Cardiac septum (tissue), 1 donor: ENCODE measurements around the gene PPP1R12C. TPM values are rescaled to one million over a fixed set of nuclear protein-coding genes. Genes with fewer than 3 reads are reported as not detected.
"Not testable (repeated sequence)": the region's sequence is repeated elsewhere in the genome, so short reads cannot be mapped to it uniquely, and the experiment has no call there.

Experiments used
- DNase-seq: peaks from one replicate; pipeline ENCODE4 v3.0.0-alpha.2; 2020; ENCODE audit warnings: low spot score
- intact Hi-C: fragments of 100-400 bp; cut with DNase I; formaldehyde crosslinking; loops from one replicate; pipeline ENCODE4 v1.14.0; 2022
- total RNA-seq: library from RNA; stranded (reverse); fragmentation: NEBNext Ultra II Directional; extraction: Animal tissue kit (Norgen Biotek cat#: 25700); gene quantifications from one replicate; pipeline ENCODE4 v1.2.1, GENCODE V29; 2021
- donor health status: DM: no; HTN: no; CAD: no.

PPP1R12C gene
- total RNA-seq, 1 donor from 2014 or later = 215 TPM

DNA sequence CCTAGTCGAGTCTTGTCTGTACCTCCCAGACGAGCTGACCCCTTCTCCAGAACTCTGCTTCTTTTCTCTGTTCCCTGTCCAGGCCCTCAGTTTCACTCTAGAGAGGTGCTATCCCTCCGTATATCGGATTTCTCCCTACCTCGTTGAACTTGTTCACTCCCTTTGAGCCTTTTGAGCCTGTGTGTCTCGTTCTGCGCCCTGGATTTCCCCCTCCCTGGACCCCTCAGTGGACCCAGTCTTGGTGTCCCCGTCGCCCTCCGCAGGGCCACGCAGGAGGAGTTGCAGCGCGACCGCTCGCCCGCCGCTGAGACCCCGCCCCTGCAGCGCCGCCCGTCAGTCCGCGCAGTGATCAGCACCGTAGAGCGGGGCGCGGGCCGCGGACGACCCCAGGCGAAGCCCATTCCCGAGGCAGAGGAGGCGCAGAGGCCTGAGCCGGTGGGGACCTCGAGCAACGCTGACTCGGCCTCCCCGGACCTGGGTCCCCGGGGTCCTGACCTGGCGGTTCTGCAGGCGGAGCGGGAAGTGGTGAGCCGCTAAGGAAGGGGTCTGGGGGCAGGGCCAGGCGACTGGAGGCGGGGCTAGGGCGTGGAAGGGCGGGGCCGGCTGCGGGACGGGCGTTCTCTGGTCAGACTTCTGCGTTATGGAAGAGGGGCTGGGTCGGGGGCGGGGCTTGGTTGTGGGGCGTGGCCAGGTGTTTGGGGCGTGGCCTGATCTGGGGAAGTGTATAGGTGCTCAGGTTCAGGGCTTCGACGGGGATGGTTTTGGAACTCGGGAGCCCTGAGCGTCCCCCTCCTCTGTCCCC is 36.3 kb downstream of the PPP1R12C start:
- intact Hi-C loops = no loop called here
- DNase-seq = peak; percentile 87

DNA sequence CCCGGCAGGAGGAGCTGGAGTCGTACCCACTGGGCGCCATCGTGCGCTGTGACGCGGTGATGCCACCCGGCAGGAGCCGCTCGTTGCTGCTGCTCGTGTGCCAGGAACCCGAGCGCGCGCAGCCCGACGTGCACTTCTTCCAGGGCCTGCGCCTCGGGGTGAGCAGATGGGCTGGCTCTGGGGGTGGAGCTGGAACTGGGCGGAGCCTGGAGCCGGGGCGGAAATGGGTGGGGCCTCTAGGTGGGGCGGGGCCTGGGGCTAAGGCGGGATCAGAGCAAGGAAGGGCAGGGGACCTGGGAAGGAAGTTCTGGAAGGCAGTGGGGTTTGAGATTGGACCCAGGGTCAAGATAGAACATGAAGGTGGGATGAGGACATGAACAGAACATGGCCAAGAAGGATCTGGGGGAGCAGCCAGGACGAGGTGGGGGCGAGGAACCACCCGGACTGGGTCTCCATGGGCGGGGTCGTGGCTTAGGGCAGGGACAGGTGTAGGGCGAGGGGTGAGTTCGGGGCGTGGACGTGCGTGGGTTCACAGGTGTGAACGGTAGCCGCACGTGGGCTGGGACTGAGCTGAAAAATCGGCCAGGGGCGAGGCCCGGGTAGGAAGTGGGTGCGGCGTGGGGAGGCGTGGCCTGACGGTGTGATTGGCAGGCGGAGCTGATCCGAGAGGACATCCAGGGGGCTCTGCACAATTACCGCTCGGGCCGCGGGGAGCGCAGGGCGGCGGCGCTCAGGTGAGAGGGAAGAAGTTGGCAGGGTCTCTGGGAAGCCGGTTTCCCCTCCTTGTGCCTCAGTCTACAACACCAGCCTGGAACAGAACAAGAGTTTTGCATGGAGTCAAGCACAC is 37.1 kb downstream of the PPP1R12C start:
- intact Hi-C loops = no loop called here
- peak; percentile 85 for DNase-seq

DNA sequence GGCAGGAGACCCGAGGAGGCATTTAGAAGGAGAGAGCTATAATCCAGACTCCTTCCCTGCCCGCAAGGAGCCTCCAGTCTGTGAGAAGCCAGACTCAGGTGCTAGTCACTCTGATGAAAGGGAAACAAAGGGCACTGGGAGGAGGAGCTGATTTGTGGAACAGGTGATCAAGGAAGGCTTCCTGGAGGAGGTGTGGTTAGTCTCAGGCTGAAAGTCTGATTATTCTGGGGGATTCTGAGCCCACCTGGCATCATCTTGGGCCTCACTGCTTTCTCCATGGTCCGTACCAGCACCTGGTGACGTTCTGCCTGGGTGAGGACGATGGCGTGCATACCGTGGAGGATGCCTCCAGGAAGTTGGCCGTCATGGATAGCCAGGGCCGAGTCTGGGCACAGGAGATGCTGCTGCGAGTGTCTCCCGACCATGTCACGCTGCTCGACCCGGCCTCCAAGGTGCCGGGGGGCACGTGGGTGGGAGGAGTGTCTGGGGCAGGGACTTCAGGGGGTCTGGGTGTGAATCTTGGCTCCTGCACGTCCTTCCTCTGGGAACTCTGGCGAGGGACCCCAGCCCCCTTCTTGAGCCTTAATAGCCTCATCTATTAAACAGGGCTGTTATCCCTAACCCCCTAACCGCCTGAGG is 37.9 kb downstream of the PPP1R12C start:
- DNase-seq = no peak
- intact Hi-C loops = no loop called here

DNA sequence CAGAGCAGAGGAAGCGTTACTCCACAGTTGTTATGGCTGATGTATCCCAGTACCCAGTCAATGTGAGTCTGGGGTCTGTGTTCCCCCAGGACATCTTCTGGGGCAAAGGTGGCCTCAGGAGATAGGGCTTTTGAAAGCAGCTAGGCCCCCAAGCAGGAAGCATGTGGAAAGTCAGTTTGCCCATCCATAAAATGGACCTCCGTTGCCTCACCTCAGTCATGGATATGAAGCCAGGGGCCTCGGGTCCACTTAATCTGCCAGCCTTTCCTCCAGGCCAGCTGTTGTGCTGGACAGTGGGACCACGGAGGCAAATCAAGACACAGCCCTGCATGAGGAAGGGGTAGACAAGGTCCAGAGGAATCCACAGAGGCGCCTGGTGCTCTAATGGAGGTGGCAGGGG is 38.4 kb downstream of the PPP1R12C start:
- DNase-seq = no peak
- intact Hi-C loops = no loop called here

DNA sequence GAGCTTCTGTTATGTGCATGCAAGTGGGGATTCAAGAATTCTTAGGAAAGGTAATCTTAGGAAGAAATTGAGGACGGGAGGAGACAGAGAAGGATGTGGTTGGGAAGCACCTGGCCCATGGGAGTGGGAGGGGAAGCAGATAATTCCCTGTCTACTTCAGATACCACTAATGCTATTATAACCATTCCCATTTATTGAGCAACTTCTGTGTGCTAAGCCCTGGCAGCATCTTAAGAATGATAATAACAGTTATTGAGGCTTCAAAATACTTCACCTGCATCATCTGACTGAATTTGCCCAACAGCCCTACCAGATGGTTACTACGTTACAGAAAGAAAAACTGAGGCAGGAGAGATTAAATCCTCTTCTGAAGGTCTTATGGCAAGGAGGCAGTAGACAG is 40.3 kb downstream of the PPP1R12C start:
- no peak for DNase-seq
- intact Hi-C loops = no loop called here

DNA sequence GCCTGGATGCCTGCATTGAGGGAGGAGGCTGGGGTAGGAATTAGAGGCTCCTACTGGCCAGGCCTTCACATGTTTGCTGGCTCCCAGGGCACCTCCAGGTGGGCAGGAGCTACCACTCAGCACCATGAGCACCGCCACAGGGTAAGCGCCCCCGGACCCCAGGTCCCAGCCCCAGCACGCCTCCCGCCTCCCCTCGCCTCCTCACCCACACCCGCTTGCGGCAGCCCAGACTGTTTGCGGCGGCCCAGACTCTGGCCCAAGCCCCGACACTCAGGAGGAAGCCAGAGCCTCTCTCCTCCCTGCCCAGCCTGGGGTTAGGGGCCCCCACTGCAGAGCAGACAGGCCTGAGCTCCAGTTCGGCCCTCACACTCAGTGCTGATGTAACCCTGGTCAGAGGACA is 41.1 kb downstream of the PPP1R12C start:
- intact Hi-C loops = no loop called here
- no peak for DNase-seq

DNA sequence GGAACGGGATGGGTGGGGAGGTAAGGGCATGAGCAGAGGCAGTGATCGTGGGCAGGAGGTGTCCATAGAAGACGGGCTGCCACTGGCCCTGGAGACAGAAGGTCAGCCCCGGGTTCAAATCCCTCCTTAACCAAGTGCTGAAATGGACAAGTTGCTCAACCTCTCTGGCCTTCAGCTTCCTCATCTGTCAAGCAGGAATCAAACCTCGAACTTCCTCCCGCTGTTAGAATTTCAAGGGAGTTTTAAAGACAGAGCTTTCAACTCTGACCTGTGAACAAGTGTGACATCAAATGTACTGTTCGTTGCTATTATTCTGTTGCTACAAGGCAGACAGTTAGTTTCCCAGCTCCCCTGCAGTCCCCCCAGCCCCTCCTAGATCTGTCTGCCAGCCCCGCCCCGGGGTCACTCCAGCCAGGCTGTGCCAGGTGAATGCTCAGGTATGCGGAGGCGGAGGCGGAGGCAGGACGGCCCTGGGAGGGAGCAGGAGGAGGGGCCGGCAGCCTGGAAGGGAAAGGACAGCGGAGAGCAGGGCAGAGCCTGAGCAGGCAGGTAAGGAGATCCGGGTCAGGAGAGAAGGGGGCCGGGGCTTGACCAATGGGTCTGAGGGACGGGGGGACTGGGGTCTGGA is 42.0 kb downstream of the PPP1R12C start, which contains the start of gene EPS8L1:
Gene EPS8L1 (plus strand): TSS at position 499 of the 628 bp plus-strand sequence. CDS start 576 bp downstream, outside the sequence.
- DNase-seq = no peak
- intact Hi-C loops = no loop called here

DNA sequence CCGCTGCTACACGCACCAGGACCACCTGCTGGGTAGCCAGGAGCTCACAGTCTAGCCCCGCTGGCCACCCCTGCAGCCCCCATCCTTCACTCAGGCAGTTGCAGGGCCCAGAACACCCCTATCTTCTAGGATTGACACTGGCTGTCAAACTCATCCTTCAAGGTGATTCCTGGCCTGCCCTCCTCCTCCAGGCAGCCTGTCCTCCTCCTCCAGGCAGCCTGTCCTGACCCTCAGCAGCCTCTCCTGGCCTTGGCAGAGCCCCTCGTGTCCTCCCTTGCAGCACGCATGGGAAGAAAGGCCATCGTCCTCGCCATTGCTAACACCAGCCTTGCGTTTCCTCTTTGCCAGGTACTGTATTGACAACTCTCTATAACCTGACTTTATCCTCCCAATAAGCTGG is 45.5 kb downstream of the PPP1R12C start:
- DNase-seq = no peak
- intact Hi-C loops = no loop called here

DNA sequence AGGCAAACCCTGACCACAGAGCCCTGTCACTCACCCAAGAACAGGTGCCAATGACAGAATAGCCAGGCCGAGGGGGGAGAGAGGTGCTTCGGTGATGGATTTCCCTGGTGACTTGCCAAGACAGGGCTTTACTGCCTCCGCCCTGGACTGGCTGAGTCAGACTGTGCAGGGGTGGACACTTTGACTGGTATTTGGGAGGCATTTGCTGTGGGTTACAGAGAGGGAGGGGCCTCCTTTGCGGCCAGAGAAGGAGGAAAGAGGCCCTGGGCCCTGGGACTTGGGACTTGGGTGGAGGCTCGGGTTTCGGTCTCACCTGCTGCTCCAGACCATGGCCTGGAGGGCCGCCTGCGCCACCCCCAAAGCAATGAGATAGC is 46.3 kb downstream of the PPP1R12C start:
- intact Hi-C loops = no loop called here
- DNase-seq = no peak

DNA sequence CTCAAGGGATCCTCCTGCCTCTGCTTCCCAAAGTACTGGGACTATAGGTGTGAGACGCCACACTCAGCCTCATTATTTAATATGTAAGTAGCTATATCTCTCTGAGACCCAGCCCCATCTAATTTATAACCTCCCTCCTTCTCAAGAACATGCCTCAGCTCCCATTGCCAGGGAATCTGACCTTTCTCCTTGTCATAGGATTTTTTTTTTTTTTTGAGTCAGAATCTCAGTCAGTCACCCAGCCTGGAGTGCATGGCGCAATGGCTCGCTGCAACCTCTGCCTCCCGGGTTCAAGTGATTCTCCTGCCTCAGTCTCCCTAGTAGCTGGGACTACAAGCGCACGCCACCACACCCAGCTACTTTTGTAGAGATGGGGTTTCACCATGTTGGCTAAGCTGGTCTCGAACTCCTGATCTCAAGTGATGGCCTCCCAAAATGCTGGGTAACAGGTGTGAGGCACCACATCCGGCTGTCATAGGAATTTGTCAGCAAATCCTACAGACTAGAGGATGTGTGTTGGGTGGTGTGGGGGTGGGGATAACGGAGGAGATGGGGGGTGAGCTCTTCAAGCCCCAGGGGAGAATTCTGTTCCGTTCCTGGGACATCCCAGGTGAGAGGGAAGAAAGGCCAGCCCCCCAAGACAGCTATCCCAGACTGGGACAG is 46.8 kb downstream of the PPP1R12C start:
- intact Hi-C loops = no loop called here
- no peak for DNase-seq

DNA sequence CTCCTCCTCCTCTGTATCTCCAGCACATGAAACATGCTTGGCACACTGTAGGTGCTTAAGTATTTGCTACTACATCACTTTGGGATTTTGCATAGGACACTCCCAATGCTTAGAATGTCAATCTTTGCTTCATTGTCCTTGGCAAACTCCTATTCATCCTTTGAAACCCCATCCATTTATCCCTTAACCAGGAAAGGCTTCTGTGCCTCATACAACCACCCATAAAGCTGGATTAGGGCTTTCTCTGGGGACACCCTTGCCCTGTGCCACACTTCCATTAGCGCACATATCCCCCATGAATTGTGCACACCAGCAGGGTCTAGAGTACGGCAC is 47.6 kb downstream of the PPP1R12C start:
- intact Hi-C loops = no loop called here
- no peak for DNase-seq

DNA sequence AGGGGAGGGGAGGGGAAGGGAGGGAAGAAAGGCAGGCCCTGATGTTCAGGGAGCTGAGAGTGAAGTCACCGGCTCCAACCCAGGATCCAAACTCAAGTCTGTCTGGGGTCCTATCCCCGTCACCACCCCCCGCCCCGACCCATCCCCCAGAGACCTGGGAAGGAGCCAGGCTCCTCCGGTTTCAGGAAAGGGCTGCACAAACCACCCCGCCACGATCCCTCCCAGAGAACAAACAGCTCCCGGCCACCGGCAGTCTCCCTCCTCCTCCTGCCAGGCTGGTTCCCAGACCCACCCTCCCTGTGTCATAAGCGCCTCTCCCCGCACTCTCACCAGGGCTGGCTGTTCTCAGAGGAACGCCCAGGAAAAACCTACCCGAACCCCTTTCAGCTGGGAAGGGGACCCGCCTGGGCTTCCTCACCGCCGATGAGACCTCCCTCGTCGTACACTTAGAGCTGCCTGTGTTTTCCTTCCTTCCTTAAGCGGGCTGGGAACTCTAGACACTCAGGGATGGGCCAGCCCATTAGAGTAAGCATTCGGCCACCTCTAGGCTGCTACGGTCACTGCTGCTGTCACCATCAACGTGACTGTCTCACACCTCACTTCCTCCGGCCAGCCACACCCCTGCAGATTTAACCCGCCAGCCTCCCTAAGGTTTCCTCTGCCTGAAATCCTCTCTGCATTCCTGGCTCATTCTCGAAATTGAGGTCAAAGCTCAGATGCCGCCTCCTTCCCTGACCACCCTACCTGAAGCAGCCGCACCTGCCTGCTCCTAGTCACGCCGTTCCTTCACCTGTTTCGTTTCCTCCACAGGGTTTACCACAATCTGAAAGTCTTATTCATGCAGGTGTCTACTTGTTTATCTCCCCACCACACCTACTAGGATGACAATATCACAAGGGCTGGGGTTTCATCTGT is 48.2 kb downstream of the PPP1R12C start:
- intact Hi-C loops = no loop called here
- DNase-seq = no peak

DNA sequence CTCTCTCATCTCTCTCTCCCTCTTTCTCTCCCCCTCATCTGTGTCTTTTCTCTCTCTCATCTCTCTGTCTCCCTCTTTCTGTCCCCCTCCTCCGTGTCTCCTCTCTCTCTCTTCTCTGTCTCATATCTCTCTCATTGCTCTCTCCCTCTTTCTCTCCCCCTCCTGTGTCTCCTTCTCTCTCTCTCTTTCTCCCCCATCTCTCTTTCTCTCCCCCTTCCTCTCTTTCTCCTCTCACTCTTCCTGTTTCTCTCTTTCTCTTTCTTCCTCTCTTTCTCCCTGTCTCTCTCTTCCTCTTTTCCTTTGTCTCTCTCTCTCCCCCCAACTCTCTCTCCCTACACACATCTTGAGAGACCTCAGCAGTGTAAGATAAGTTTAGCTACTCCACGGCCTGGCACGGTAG is 49.6 kb downstream of the PPP1R12C start:
- DNase-seq = no peak
- intact Hi-C loops = no loop called here

DNA sequence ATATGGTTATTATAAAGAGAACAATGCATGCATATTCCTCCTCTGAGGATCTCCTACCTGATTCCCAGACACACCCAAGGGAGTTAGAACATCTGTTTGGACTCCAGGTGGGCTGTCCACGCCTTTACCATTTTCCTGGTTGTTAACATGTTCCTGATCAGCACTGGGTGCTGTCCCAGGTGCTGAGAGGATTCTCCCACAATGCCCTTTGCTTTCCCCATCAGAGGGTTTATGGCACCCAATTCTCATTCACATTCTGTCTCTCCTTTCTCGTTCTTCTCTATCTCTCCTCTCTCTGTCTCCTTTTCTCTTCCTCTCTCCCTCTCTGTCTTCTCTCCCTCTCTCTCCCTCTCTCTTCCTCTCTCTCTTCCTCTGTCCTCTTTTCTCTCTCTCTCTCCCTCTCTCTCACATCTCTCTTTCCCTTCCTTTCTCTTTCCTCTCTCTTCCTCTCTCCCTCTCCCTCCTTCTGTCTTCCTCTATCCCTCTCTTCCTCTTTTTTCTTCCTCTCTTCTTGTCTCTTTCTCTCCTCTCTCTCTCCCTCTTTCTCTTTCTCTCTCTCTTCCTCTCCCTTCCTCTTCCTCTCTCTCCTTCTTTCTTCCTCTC is 51.2 kb downstream of the PPP1R12C start:
- intact Hi-C loops = no loop called here
- DNase-seq = no peak

DNA sequence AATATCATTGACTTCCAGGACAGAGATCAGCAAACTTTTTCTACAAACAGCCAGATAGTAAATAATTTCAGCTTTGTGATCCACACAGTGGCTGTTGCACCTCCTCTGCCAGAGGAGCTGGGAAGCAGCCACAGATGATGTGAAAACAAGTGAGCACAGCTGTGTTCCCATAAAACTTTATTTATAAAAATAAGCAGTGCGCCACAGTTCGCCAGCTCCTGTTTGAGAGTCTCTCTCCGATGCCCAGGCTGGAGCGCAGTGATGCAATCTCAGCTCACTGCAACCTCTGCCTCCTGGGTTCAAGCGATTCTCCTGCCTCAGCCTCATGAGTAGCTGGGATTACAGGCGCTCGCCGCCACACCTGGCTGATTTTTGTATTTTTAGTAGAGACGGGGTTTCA is 51.9 kb downstream of the PPP1R12C start:
- intact Hi-C loops = not testable (repeated sequence)

DNA sequence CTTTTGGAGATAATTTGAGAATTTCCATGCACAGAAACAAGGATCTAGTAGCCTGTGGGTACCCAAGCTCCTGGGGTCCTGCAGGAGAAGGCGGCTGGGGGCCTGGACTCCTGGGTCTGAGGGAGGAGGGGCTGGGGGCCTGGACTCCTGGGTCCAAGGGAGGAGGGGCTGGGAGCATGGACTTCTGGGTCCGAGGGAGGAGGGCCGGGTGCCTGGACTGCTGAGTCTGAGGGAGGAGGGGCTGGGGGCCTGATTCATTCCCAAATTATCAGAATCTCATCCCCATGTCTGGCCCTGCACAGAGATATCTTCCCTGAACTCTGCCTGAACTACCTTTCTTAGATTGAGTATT is 54.0 kb downstream of the PPP1R12C start:
- DNase-seq = no peak
- intact Hi-C loops = no loop called here

More for the DNA sequence above, 51.9 kb downstream of the PPP1R12C start:
- DNase-seq = not testable (repeated sequence)

DNA sequence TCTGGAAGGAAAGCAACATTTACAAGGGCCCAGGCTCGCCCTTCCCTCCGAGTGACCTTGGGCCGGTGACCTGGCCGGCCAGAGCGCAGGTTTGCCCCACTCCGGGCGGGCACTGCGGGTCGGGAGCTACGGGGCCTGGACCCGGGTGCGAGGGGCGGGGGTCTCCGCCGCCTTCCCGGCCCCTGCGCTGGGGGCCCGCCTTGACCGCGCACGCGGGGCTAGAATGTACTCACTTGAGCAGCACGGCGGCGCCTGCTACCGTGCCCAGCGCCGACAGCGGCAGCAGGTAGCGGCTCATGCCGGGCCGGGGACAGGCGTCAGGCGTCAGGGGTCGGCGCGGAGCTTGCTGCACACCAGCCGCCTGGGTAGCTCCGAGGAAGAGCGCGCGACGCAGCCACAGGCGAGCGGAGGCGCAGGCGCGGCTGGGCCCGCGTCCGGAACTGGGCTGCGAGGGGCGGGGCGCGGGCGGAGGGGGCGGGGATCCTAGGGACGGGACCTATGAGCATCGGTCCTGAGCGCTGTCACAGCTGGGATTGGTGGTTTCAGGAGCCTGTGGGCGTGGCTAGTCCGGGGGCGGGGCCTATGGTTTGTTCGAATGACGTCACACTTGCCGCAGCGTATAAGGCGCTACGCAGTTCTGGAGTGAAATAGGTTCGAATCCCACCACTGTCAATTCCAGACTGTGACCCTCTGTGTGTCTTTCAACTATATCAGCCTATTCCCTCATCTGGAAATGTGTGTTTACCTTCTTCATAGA is 54.5 kb downstream of the PPP1R12C start, which contains the start of gene RDH13:
Gene RDH13 (minus strand): TSS at position 414 of the 757 bp plus-strand sequence. CDS start 116 bp downstream, at position 298.
- DNase-seq = peak; percentile 96

More for the DNA sequence above, 54.5 kb downstream of the PPP1R12C start, which contains the start of gene RDH13:
- intact Hi-C loops = no loop called here
